GM18909 (cell line): ENCODE measurements around the gene KRTAP12-3.
"Not testable (repeated sequence)": the region's sequence is repeated elsewhere in the genome, so short reads cannot be mapped to it uniquely, and the experiment has no call there.

Experiments
- ATAC-seq: cut with Tn5 transposase; IDR thresholded peaks from one replicate; pipeline ENCODE4 v1.9.1; 2021; ENCODE audit warnings: mild to moderate bottlenecking; ENCODE audit not compliant: unreplicated experiment, poor library complexity

KRTAP12-3 gene

GRCh38 chr21:44626673-44627143 lies 31.0 kb upstream of the KRTAP12-3 start, which contains the start of gene KRTAP10-9:
KRTAP10-9 (plus strand) TSS chr21:44627093; CDS start chr21:44627172, 79 bp downstream.
- no peak for ATAC-seq

GRCh38 chr21:44627181-44627822 lies 30.4 kb upstream of the KRTAP12-3 start:
- ATAC-seq, result not testable (repeated sequence)

GRCh38 chr21:44627831-44628233 lies 29.9 kb upstream of the KRTAP12-3 start:
- not testable (repeated sequence) for ATAC-seq

- ATAC-seq, result no peak
These were observed 28.9 kb upstream of the KRTAP12-3 start for GRCh38 chr21:44628707-44629391.

GRCh38 chr21:44630440-44630839 lies 27.3 kb upstream of the KRTAP12-3 start:
- ATAC-seq, result no peak

GRCh38 chr21:44632067-44632466 lies 25.7 kb upstream of the KRTAP12-3 start:
- ATAC-seq, result no peak

GRCh38 chr21:44636209-44637017 lies 21.3 kb upstream of the KRTAP12-3 start:
- ATAC-seq, result no peak

GRCh38 chr21:44637018-44637850 lies 20.5 kb upstream of the KRTAP12-3 start, which contains the start of gene KRTAP10-10:
KRTAP10-10 (plus strand) TSS chr21:44637356; CDS start chr21:44637418, 62 bp downstream.
- no peak for ATAC-seq

GRCh38 chr21:44637851-44638348 lies 19.8 kb upstream of the KRTAP12-3 start:
- not testable (repeated sequence) for ATAC-seq

GRCh38 chr21:44638506-44639330 lies 19.0 kb upstream of the KRTAP12-3 start:
- ATAC-seq, result not testable (repeated sequence)

GRCh38 chr21:44639331-44639655 lies 18.4 kb upstream of the KRTAP12-3 start:
- ATAC-seq, result no peak

- ATAC-seq, result no peak
These were observed 17.0 kb upstream of the KRTAP12-3 start for GRCh38 chr21:44640761-44641160.

GRCh38 chr21:44643741-44644310 lies 13.9 kb upstream of the KRTAP12-3 start:
- ATAC-seq, result no peak

- no peak for ATAC-seq
These were observed 12.9 kb upstream of the KRTAP12-3 start for GRCh38 chr21:44644878-44645277.

GRCh38 chr21:44646366-44647221 lies 11.1 kb upstream of the KRTAP12-3 start, which contains the start of gene KRTAP10-11:
KRTAP10-11 (plus strand) TSS chr21:44646414; CDS start chr21:44646459, 45 bp downstream.
- not testable (repeated sequence) for ATAC-seq

- ATAC-seq, result no peak
These were observed 10.5 kb upstream of the KRTAP12-3 start for GRCh38 chr21:44647222-44647552.

- ATAC-seq, result no peak
These were observed 9.0 kb upstream of the KRTAP12-3 start for GRCh38 chr21:44648557-44649311.
